GM23248 (cell line): ENCODE results near the gene GRK6. TPM values are rescaled to one million over a fixed set of nuclear protein-coding genes. Genes with fewer than 3 reads are reported as not detected.

Experiments used
- DNase-seq: peaks from one replicate; pipeline ENCODE4 v3.0.0-alpha.2; 2015
- H2AFZ ChIP-seq: fragments of 200-600 bp; sonication (generic); 2 replicates; pipeline ENCODE4 v1.6.1; 2016; ENCODE audit warnings: antibody characterized with exemption
- H3F3A ChIP-seq: fragments of 200-600 bp; sonication (generic); 2 replicates; pipeline ENCODE4 v1.6.1; 2016; ENCODE audit warnings: mild to moderate bottlenecking, antibody characterized with exemption, mixed run types; ENCODE audit not compliant: insufficient read depth
- H3K27ac ChIP-seq: fragments of 200-600 bp; sonication (generic); 2 replicates; pipeline ENCODE4 v1.5.1; 2016; ENCODE audit warnings: mild to moderate bottlenecking
- H3K27me3 ChIP-seq: fragments of 200-600 bp; sonication (generic); replicated peaks from 2 replicates; pipeline ENCODE4 v1.6.1; 2016; ENCODE audit warnings: mild to moderate bottlenecking; ENCODE audit not compliant: insufficient read depth
- H3K36me3 ChIP-seq: fragments of 200-600 bp; sonication (generic); 2 replicates; pipeline ENCODE4 v1.6.1; 2016; ENCODE audit warnings: low read depth, mild to moderate bottlenecking
- H3K4me1 ChIP-seq: fragments of 200-600 bp; sonication (generic); 2 replicates; pipeline ENCODE4 v1.6.1; 2016; ENCODE audit warnings: mild to moderate bottlenecking; ENCODE audit not compliant: insufficient read depth
- H3K4me2 ChIP-seq: fragments of 200-600 bp; sonication (generic); one replicate; pipeline ENCODE4 v1.6.1; 2016; ENCODE audit warnings: mild to moderate bottlenecking; ENCODE audit not compliant: unreplicated experiment
- H3K4me3 ChIP-seq: fragments of 200-600 bp; sonication (generic); 2 replicates; pipeline ENCODE4 v1.5.1; 2016; ENCODE audit warnings: mild to moderate bottlenecking
- H3K79me2 ChIP-seq: fragments of 200-600 bp; sonication (generic); 2 replicates; pipeline ENCODE4 v1.6.1; 2016; ENCODE audit warnings: mild to moderate bottlenecking; ENCODE audit not compliant: insufficient read depth
- H3K9ac ChIP-seq: fragments of 200-600 bp; sonication (generic); 2 replicates; pipeline ENCODE4 v1.6.1; 2016; ENCODE audit warnings: mild to moderate bottlenecking
- H3K9me2 ChIP-seq: fragments of 200-600 bp; sonication (generic); 2 replicates; pipeline ENCODE4 v1.6.1; 2016; ENCODE audit warnings: mixed run types, mild to moderate bottlenecking, moderate library complexity; ENCODE audit not compliant: insufficient read depth
- H3K9me3 ChIP-seq: fragments of 200-600 bp; sonication (generic); one replicate; pipeline ENCODE4 v1.6.1; 2017; ENCODE audit warnings: low read depth
- H4K20me1 ChIP-seq: fragments of 200-600 bp; sonication (generic); 2 replicates; pipeline ENCODE4 v1.6.0; 2016; ENCODE audit not compliant: insufficient read depth
- EZH2 ChIP-seq: fragments of 200-600 bp; sonication (generic); IDR thresholded peaks from 2 replicates; pipeline ENCODE4 v1.6.1; 2018; ENCODE audit warnings: antibody characterized with exemption, mild to moderate bottlenecking; ENCODE audit not compliant: insufficient read depth, poor library complexity, severe bottlenecking
- EZH2phosphoT487 ChIP-seq: fragments of 200-600 bp; sonication (generic); IDR thresholded peaks from 2 replicates; pipeline ENCODE4 v1.6.1; 2018; ENCODE audit warnings: antibody characterized with exemption, moderate library complexity, mild to moderate bottlenecking, low read depth; ENCODE audit not compliant: insufficient read depth
- WGBS, 2 experiments: methylation state at CpG; one replicate each; pipeline ENCODE4 v1.1.6; 2015 to 2017; ENCODE audit warnings: low lambda C conversion rate in 2 of 2, low coverage in 1 of 2; ENCODE audit errors: missing lambda C conversion rate in 2 of 2; 5-methylcytosine and 5-hydroxymethylcytosine counted together
- in situ Hi-C: fragments of 300-500 bp; cut with MboI; formaldehyde crosslinking; loops from 2 replicates; pipeline ENCODE4 v1.15.0; 2020
- polyA plus RNA-seq: library from polyadenylated mRNA; unstranded; fragments of >200 nt; fragmentation: Nextera tagmentation; extraction: Ambion mirVana; gene quantifications from 2 replicates; pipeline ENCODE4 v1.2.1, GENCODE V29; 2016
- total RNA-seq: library from RNA; depleted of rRNA; stranded (reverse); fragments of >200 nt; shearing (Covaris generic); gene quantifications from 2 replicates; pipeline ENCODE4 v1.2.3, GENCODE V29; 2014

The GRK6 gene
- total and polyA plus RNA-seq, 2 experiments from 2014 or later = 7.7 to 30.4 TPM

DNA sequence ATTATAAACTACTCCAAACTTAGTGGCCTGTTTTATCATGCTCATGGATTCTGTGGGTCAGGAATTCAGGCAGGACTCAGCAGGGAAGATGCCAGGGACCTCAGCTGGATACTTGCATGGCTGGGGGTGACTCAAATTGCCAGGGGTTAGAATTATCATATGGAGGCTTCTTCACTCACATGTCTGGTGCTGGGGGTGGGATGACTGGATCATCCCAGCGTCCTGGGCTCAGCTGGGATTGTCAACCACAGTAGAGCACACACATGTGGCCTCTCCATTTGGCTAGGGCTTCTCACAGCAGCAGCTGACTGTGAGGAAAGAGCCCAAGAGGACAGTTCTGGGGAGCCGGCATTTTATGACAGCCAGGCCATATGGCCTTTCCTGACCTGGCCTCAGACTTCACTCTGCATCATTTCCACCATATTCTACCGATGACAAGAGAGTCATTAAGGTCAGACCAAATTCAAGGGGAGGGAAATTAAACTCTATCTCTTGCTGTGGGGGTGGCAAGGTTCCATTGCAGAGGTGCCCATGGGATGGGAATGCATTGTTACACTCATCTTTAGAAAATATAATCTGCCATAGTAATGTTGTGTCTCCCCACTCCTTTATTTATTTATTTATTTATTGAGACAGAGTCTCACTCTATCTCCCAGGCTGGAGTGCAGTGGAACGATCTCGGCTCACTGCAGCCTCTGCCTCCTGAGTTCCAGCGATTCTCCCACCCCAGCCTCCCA lies 5.2 kb upstream of the GRK6 start:
- H3K9me3 ChIP-seq = no peaks in the 10 kb centered on the region
- peak; percentile 51 for DNase-seq
- no peak overlapping the region for H3K27ac ChIP-seq
- H3K4me3 ChIP-seq = no peak overlapping the region
- no peaks in the 10 kb centered on the region for H3K9me2 ChIP-seq
- no peak overlapping the region for H2AFZ ChIP-seq
- TF ChIP-seq EZH2 (no peak), EZH2phosphoT487 (no peak)
- H4K20me1 ChIP-seq = no peaks in the 10 kb centered on the region
- WGBS, 2 experiments = 65 to 69% methylated on average over 6 of the region's 6 CpGs
- H3K27me3 ChIP-seq = no peaks in the 10 kb centered on the region
- no peak overlapping the region for H3K4me2 ChIP-seq
- H3K4me1 ChIP-seq = no peaks in the 10 kb centered on the region; the same call in 1 of the 2 replicates
- in situ Hi-C loops = no loop called here
- no peaks in the 10 kb centered on the region for H3K36me3 ChIP-seq
- no peaks in the 10 kb centered on the region for H3F3A ChIP-seq
- H3K79me2 ChIP-seq = no peaks in the 10 kb centered on the region
- H3K9ac ChIP-seq = no peak overlapping the region

DNA sequence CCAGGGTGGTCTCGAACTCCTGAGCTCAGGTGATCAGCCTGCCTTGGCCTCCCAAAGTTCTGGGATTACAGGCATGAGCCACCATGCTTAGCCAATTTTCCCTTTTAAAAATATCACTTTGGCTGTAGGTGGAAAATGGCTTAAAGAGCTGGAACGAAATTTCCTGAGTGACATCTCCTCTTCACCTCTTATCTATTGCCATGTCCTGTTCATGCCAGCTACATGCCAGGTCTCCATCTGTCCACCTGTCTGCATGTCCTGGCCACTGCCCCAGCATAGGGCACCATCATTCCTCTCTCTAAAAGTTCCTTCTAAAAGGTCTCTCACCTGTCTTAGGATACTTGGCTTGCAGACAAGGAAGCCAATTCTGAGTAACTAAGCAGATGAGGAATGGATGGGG lies 2.8 kb upstream of the GRK6 start:
- Histone ChIP-seq H3K27ac (no peak overlapping the region), H3K79me2 (peaks cover 18% of the 10 kb centered on the region), H2AFZ (no peak overlapping the region), H3K9me2 (no peaks in the 10 kb centered on the region), H3K36me3 (no peaks in the 10 kb centered on the region), H4K20me1 (no peaks in the 10 kb centered on the region), H3K4me1 (peaks cover 10% of the 10 kb centered on the region), H3K27me3 (no peaks in the 10 kb centered on the region), H3K9me3 (no peaks in the 10 kb centered on the region), H3K9ac (no peak overlapping the region), H3F3A (no peaks in the 10 kb centered on the region), H3K4me2 (no peak overlapping the region), H3K4me3 (no peak overlapping the region)
- WGBS, 2 experiments = 66 to 72% methylated on average over 2 of the region's 2 CpGs
- TF ChIP-seq EZH2phosphoT487 (no peak), EZH2 (no peak)
- DNase-seq = no peak
- in situ Hi-C loops = no loop called here

DNA sequence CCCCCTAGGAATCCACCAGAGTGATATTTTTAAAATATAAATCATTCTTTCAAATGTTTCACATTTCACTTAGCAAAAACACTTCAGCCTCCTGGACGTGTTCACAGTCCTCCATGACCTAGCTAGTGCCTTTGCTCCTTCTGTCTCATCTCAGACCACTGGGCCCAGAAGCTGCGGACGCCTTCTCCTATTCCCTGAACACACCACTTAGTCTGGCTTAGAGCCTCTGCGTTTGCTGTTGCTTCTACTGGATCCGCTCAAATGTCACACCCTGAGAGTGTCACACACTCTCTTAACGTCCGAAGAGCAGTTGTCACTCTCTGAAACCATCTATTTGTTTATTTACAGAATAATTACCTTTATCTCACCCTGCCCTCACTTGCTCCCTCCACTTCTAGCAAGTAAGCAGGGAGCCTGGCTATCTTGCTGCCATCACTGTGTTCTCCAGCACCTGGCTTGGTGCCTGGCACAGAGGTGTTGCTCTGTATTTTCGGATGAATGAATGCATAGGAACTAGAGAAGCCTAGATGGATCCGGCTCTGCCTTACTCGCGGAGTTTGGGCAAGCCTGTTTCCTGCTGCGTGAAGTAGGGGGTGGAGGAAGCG lies 1.2 kb upstream of the GRK6 start:
- 34 to 35% methylated on average over 13 of the region's 13 CpGs for WGBS, 2 experiments
- no peaks in the 10 kb centered on the region for H3K9me3 ChIP-seq
- peaks cover 10% of the 10 kb centered on the region for H3K4me1 ChIP-seq
- H3K27ac ChIP-seq = peak overlapping the region; percentile 79
- no peak for DNase-seq
- H3K27me3 ChIP-seq = no peaks in the 10 kb centered on the region
- H3F3A ChIP-seq = no peaks in the 10 kb centered on the region
- in situ Hi-C loops = no loop called here
- H3K9ac ChIP-seq = peak overlapping the region; percentile 80
- H3K4me2 ChIP-seq = peak overlapping the region; percentile 68
- no peaks in the 10 kb centered on the region for H3K36me3 ChIP-seq
- peak overlapping the region; percentile 89 for H2AFZ ChIP-seq
- H3K9me2 ChIP-seq = no peaks in the 10 kb centered on the region
- peaks cover 28% of the 10 kb centered on the region for H3K79me2 ChIP-seq
- H3K4me3 ChIP-seq = peak overlapping the region; percentile 74
- TF ChIP-seq EZH2phosphoT487 (no peak), EZH2 (no peak)
- H4K20me1 ChIP-seq = no peaks in the 10 kb centered on the region

DNA sequence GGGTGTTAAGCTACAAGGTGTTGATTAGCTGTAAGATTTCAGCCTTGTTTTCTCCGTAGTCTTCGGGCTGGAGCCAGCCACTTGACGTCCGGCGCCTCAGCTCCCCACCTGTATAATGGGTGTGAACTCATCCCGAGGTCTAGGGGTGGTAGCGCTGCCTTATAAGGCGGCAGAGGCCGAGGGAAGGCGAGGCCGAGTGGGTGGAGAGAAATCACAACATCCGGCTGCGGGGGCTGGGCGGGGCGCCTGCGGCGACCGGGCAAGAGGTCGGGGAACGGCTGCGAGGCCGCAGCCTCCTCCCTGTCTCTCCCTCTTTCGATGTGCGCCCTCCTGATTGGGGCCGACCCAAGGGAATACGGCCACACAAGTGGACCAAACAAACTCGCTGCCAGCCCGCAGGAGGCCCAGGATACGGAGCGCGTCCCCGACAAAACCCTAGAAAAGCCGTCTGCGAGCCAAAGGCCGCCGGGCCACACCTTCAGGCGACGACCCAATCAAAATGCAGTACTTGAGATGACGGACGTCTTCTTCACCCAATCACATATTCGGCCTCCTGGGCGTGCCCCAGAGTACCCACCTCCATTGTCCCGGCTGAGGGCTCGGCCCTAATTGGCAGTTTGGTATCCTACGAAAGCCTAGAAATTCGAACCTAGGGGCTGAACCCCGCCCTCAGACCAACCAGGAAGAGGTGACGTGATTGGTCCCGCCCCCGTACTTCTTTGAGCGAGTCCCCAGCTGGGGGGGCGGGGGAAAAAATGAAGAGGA lies 493 bp upstream of the GRK6 start:
- Histone ChIP-seq H3K27ac (peak overlapping the region; percentile 79), H3K27me3 (no peaks in the 10 kb centered on the region), H3K4me2 (peak overlapping the region; percentile 68), H3F3A (no peaks in the 10 kb centered on the region), H4K20me1 (no peaks in the 10 kb centered on the region), H3K36me3 (no peaks in the 10 kb centered on the region), H3K9ac (peak overlapping the region; percentile 80), H3K4me1 (peaks cover 10% of the 10 kb centered on the region), H3K4me3 (peak overlapping the region; percentile 74), H2AFZ (peak overlapping the region; percentile 89), H3K79me2 (peaks cover 28% of the 10 kb centered on the region), H3K9me3 (no peaks in the 10 kb centered on the region), H3K9me2 (no peaks in the 10 kb centered on the region)
- peak; percentile 100 for DNase-seq
- TF ChIP-seq EZH2 (no peak), EZH2phosphoT487 (no peak)
- 1 to 3% methylated on average over 47 to 52 of the region's 52 CpGs for WGBS, 2 experiments
- in situ Hi-C loops = no loop called here
